GM19238 (cell line): ENCODE results near the gene PDZD4.
"Not testable (repeated sequence)": the region's sequence is repeated elsewhere in the genome, so short reads cannot be mapped to it uniquely, and the experiment has no call there.

Source experiments
- DNase-seq: peaks from one replicate; pipeline ENCODE4 v3.0.0; 2011; ENCODE audit warnings: low spot score; ENCODE audit not compliant: insufficient read length

The PDZD4 gene

DNA sequence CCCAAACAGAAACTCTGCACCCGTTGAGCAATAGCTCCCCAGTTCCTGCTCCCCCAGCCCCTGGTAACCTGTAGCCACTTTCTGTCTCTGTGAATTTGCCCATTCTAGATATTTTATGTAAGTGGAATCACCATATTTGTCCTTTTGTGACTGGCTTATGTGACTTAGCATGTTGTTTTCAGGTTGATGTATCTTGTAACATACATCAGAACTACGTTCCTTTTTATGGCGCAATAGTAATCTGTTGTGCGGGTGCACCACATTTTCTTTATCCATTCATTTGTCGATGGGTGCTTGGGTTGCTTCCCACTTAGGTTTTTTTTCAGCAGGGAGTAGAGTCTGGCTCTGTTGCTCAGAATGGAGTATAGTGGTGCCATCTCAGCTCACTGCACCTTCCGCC is 6.6 kb upstream of the PDZD4 start:
- no peak for DNase-seq

DNA sequence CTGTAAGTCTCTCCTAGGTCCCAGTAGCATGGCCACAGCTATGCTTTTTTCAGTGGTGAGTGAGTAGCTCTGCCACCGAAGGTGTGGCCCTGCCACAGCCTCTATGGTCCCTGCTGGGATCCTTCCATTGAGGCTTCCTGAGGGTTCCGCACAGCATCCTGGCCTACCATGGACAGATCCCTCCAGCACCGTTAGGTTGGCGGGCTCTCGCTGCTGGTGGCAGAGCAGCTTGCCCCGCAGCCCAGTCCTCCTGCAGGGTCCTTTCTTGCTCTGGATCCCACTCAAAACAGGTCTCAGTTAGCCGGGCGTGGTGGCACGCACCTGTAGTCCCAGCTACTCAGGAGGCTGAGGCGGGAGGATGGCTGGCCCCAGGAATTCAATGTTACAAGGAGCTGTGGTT is 2.4 kb upstream of the PDZD4 start:
- DNase-seq = no peak

DNA sequence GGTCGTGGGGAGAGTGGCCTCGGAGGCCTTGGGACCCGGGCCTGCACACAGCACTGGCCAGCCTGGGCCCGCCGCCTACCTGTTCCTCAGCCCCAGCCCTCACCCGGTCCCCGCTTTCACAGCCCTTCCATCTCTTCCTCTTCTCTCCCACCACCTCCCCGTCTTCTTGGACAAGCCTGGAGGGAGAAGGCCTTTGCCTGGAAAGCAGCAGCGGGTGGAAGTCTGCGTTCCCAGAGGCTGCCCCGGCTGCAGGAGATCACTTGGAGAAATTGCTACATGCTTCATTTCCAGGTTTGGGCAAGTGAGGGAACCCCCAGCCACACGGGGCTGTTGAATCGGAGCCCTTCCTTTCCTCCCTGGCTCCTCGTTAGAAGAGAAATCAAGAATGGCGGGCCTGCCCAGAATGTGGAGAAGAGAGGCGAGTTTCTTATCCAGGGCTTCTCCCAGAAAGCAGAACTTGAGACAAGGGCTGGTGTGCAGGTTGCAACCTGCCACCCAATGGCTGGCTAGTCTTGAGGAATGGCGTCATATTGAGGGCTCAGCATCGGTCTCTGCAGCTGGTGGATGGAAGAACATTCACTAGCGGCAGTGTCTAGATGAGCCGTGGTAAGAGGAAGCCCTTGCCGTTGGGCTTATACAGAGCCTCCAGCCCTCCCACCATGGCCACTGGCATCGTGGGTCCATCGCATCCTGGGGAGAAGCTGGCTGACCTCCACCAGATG is 1.2 kb upstream of the PDZD4 start:
- DNase-seq = no peak

DNA sequence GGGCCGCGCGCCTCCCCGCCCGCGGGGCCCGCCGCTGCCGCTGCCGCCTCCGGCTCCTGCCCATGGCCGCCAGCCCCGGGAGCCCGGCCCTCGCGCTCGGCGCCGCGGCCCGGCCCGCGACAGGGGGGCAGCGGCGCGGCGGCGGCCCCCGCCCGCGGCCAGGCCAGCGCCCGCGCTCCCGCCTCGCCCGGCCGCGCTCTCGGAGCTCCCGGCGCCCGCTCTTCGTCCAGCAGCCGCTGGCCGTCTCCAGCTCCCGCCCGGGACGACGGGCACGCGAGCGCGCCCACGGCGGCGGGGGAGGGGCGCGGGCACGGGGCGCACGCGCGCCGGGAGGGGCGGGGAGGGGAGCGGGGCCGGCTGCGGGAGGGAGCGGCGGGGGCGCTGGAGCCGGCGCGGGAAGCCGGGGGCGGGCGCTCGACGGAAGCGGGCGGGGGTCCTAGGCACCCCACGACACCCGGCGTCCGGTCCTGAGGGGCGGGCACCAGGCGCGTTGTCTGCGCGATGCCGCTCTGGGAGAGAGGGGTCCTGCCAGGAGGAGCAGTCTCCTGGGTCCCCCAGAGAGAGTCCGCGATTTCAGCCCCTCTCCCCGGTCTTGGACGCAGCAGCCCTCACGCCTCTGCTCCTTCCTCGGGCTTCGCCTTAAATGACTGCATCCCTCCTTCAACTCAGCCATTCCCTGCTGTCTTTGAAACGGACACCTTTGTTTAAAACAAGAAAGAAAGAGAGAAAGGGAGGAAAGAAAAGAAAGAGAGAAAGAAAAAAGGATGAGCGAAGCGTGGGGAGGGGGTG is 490 bp upstream of the PDZD4 start:
- DNase-seq = no peak

DNA sequence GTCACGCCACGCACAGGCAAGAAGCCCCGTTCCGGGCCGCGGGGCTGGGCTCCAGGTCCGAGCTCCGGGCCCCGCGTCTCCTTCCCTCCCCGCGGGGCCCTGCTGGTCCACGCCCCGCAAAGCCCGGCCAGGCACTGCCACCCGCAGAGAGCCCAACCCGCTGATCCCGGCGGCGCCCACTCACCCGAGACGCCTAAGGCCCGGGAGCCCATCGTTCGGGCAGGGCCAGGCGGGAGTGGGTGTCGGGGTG is 870 bp downstream of the PDZD4 start:
- DNase-seq = no peak

DNA sequence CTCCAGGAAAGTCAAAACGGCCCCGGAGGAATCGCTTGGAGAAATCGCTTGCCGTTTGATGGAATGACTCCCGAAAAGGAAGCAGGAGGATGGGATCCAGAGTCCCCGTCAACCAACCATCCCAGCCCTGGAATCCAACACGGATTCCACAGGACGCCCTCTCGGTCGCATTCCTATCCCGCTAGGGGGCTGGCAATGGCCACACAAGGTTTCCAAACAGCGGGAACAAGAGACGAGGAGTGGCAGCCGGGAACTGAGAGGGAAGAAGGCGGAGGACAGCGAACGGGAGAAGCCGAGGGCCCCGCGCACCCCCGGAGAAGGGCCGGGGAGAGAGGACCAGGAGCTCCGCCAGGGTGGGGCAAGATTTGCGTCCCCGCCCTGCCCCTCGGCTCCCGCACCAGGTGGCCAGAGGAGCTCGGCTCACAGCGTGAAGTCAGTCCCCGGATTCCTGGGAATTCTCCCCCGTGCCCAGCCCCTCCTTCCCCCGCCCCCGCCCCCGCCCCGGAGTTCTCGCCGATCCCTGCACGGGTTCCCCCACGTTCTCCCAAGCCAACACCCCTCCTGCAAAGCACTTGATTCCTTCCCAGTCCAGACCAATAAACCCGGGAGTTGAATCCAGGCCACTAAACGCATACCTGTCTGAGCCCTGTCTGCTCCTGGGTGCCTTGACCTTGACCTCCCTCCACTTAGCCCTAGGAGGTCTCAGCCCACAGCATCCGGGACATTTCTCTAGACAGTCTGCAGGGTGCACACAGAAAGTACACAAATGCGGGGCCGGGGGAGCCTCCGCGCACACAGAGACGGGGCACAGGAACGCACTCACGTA is 1.4 kb downstream of the PDZD4 start:
- DNase-seq = no peak

DNA sequence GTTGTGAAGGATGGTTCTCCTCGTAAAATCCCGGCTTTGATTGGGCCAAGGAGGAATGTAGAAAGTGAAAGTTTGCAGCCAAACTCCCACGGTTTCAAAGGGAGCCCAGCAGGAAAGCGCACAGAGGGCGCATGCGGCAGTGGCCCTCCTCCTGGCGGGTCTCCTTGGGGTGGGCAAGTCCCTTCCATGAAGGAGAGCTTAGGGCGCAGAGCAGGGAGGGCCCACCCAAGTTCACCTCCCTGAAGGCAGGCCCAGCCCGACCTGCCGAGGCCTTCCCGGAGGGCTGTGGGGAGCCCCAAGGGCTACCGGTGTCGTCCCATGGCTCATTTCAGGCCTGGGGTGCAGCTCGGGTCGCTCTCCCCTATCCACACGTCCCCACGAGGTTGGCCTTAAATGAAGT is 2.0 kb downstream of the PDZD4 start:
- no peak for DNase-seq

DNA sequence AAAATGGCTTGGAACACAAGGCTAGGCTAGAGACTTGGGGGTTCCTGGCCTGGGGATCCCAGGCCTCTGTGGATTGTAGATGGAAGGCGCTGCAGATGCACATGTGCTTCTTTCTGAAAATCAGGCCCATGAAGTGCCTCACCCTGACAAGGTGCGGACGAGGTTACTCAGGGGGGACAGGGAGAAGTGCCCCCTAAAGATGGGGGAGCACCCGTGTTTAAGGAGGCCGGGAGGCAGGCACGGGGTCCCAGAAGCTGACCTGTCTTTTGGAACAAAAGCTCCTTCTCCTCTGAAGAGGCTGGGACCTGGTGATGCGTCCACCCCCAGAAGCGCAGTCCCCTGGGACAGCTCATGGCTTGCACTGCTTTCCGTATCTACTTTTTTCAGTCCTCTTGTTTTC is 2.4 kb downstream of the PDZD4 start:
- no peak for DNase-seq

DNA sequence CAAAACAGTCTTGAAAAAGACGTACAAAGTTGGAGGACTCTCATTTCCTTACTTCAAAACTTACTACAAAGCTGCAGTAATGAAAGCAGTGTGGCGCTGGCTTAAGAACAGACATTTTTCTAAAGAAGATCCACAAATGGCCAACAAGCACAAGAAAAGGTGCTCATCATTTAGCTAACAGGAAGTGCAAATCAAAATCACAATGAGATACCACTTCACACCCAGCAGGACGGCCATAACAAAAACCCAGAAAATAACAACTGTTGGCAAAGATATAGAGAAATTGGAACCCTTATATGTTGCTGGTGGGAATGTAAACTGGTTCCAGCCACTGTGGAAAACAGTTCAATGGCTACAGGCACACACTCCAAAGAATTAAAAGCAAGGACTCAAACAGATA is 3.3 kb downstream of the PDZD4 start:
- no peak for DNase-seq

DNA sequence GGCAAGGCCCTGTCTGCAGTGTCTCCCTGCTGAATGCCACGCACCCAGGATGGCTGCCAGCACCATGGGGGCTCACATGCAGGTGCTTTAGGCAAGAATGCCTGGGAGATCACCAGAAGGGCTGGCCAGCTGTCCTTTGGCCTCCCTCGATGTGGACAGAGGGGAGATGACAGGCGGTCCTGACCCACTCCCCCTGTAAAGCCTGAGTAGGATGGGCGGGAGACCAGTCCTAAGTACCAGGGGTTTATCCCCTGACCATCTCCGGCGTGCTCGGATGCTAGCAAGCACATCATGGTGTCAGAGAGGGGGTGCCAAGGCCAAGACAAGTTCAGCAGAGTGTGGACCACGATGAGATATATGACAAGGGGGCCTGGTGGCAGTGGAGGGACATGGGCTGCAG is 5.3 kb downstream of the PDZD4 start:
- no peak for DNase-seq

DNA sequence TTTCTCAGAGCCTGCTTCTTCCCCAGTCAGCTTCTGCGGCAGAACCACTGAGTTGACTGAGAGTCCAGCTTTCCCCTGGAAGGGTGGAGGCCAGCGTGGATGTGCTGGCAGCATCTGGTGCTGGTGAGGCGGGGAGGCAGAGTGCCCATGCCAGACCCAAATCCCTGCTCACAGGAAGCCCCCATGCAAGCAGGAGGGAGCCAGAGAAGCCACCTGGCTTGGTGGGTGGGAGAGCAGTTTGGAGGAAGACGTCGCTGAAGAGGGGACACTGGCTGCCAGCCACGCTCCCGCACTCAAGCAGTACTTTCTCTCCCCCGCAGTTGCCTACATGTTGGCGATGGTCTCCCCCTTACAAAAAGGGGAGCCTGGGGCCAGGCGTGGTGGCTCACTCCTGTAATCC is 6.0 kb downstream of the PDZD4 start:
- DNase-seq = no peak

DNA sequence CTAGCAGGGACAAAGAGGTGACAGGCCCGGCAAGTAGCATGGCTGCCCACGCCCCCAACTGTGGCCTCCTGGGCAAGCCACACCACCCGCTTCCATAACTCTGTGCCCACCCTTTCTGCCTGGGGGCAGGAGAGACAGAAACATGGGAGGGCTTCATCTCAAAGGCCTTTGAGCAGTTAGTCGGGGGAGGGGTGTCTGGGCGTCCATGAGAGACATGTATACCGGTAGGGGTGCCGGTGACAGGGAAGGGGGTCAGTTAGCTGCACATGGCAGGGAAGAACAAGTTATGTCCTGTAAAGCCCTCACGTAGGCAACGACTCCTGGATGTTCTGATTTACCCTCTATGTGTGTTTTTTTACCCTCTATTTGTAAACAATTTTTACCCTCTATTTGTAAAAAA is 9.3 kb downstream of the PDZD4 start:
- DNase-seq = peak; percentile 2

DNA sequence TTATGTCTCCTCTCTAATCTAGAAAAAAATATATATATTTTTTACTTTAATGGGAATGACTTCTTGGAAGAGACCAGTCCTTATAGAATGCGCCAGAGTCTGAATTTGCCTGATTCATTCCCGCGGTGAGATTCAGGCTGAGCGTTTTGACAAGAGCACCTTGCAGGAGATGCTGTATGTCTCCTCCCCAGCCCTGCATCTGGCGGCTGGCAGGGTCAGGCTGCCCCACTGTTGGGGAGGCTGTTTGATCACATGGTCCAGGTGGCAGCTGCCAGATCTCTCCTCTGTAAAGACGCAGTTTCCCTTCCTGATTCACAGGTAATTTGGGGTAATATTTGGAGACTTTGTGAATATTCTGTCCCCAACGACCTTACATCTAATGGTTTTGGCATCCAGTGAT is 9.7 kb downstream of the PDZD4 start:
- peak; percentile 0 for DNase-seq

DNA sequence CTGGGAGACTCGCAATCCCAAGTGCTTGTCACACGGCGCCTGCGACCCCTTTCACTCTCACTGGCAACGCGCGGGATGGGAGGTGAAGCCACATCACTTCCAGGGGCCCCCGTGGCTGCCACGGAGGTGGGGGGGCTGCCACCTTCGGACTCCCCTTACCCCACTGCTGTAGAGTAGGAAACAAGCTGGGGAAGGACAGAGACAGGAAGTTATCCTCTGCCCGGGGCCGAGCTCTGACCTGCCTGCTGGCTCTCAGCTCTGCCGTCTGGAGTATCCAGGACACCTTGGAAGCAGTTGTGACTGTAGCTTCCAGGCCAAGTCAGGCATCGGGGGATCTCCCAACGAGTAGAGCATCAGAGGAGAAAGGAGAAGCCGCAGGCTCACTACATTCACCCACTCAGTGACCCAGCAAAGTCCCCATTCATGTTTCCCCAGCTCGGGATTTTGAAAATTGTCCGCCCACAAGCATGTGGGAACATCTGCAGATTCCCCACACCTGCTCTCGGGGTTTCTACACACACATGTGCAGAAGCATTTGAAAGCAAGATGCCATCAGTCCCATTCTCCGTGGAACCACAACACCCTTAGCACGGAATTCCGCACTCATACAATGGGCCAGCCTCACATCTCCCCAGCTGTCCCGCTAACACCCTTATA is 10.8 kb downstream of the PDZD4 start:
- DNase-seq = peak; percentile 3

DNA sequence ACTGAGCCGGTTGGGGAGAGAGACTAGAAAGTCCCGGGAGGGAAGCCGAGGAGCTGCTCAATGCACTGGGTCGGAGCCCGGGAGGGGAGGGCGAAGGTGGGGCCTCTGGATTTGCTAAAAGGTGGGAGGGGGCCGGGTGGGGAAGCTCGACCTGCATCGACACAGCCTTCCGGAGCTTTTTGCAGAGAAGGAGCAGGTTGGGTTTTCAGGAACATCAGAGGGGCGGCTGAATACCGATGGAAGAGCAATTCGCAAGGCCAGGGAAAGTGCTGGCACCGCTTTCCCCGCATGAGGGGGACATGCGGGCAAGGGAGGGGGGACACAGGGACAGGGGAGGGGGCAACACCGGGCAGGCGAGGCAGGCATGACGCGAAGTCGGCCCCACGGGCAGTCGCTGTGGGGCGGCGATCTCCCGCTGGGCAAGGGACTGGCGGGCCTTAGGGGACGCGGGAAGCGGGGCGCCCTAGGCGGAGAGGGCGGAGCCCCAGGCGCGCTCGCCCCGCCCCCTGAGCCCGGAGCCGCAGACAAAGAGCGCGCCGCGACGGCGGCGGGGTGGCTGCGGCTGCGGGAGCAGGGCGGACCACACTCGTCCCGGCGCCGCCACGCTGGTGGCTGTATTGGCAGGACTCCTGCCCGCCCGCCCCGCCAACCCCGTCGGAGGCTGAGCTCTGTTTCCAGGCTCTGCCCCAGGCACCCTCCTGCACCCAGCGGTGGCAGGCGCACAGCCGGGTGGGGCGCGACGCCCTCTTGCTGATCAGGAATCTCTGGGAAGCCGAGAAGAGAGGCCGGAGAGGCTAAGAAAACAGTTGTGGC is 11.6 kb downstream of the PDZD4 start:
- DNase-seq = peak; percentile 45

DNA sequence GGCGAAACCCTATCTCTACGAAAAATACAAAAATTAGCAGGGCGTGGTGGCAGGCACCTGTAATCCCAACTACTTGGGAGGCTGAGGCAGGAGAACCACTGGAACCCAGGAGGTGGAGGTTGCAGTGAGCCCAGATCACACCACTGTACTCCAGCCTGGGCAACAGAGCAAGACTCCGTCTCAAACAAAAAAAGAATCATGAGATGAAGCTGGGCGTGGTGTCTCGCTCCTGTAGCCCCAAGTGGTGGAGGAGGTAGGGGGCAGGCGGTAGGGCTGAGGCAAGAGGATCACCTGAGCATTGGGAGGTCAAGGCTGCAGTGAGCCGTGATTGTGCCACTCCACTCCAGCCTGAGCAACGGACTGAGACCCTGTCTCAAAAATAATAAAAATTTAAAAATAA is 12.3 kb downstream of the PDZD4 start:
- DNase-seq = not testable (repeated sequence)

DNA sequence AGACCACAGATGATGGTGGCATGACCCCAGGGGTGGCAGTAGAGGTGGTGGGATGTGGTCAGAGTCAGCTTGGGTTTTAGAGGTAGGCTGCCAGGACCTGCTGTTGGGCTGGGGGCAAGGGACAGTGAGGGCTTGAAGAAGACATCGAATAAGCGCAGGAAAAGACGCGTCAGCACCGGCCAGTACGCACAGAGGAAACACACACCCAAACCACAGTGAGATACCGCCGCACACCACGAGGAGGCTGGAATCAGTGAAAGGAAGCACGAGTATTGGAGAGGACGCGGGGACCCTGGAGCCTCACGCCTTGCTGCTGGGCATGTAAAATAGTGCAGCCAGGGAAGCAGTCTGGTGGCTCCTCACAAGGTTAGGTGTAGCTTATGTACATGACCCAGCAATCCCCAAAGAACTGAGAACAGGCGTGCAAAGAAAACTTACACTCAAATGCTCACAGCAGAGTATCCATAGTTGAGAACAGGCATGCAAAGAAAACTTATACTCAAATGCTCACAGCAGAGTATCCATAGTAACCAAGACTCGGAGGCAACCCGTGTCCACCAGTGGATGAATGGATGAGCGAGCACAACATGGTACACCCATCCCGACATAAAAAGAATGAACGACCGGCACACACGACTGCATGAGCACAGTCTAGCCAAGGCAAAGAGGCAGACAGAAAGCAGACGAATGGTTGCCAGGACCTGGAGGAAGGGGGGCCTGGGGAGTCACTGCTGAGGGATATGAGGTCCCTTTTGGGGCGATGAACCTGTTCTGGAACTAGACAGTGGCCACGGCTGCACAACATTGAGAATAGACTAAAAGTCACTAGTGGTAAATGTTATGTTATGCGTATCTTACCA is 13.3 kb downstream of the PDZD4 start:
- DNase-seq = no peak

DNA sequence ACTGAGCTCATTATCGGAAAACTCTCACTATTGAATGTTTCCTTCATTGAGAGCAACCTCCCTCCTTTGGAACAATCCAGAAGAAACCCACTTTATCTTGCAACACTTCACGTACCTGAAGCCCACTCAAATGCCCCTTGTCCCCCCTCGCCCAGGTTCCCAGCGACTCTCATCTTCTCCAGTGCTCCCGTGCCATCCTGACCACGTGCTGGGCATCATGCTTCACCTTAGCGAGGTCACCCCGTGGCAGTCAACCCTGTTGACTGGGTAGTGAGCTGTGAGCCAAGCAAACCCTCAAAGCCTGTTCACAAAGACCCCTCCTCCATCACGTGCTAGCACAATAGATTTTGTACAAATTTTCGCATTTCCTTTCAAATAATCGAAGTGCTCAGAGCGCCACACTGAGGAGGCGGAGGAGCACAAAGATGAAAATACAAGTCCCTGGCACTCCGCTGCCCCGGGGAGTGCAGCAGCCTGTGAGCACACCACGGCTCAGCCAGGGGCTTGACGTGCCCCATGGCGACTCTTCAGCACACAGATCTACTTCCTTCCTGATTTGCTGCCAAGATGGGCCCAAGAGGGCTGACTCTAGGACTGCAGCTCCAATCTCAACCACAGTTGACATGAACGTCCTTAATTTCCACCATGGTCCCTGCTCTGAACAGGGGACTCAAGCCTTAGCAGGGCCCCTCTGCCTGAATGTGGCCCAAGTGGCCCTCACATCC is 15.6 kb downstream of the PDZD4 start:
- no peak for DNase-seq

DNA sequence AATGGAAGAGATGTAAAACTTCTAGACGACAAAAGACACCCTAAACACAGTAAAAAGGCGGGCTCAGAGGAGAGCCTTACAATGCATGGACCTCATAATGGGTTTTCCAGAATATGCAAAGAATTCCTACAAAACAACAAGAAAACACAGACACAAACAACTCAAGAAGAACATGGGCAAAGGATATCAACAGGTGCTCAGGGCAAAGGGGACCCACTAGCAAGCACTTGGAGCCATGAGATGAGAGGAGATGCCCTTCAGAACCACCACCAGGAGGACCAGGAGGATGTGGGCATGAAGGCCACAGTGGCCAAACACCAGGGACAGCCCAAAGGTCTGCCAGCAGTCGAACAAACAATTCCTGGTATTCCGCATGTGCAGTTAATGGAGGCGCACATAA is 17.2 kb downstream of the PDZD4 start:
- no peak for DNase-seq

DNA sequence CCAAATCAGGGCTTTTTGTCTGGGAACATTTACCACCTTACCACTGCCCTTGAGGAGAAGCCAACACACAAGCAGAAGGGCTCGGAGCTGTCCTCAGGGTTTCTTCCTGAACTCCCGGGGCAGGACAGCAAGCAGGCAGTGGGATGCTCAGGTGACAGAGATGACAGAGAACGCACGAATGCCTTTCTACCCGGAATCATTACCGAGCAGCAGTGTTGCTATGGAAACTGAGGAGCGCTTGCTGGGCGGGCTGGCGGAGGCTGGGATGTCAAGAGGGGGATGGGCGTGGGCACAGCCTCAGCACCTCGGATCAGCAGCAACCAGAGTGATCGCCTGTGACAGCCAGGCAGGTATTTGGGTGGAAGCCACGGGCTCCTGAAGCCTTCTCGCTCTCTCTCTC is 18.1 kb downstream of the PDZD4 start:
- DNase-seq = no peak
